Measurements from ENCODE around the gene PDLIM3. TPM values are rescaled to one million over a fixed set of nuclear protein-coding genes. Genes with fewer than 3 reads are reported as not detected.

PDLIM3 gene
- total and polyA plus RNA-seq, 2 of the 4 experiments (the other 2 are of a cell fraction) = 6.4 to 11.7 TPM

DNA sequence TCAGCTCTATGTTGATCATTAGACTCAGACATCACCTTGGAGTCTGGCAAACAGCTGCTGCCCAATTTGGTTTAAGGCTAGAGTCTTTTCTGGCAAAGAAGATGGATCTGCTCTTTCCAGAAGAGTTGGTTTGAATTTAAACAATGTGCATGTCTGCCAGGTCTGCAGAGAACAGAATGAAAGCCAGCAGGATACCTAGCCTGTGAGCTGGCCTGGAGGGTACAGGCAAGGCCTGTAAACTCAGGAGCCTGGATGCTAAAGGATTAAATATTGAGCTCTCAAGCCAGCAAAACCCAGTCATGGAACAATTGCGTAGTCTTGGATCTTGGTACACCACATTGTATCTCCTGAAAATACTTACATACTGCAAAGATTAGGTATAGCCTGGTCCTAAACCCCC, 15.6 kb upstream of the PDLIM3 start:
- CTCF ChIA-PET = no interaction called here
- no CpG with 5 or more reads among the region's 1 CpG for WGBS, 2 experiments (ENCODE audit: extremely low coverage in 2 of 2, insufficient read length in 1 of 2)
- dilution Hi-C loops (cut with HindIII; ENCODE audit: low sequenced_read_pairs, unreplicated experiment) = no loop called here

More for the DNA sequence above, 15.6 kb upstream of the PDLIM3 start:
- Histone ChIP-seq H2AK5ac (ENCODE audit: low read depth, low read length) (no peak overlapping the region), H3K9ac (ENCODE audit: low read depth, low read length) (no peak overlapping the region), H3K18ac (ENCODE audit: low read depth, low read length) (no peak overlapping the region), H2BK20ac (ENCODE audit: low read depth, low read length) (no peak overlapping the region), H4K8ac (ENCODE audit: low read depth in 2 of 2, low read length in 2 of 2) (no peak overlapping the region), H2BK5ac (ENCODE audit: low read depth, low read length, poor library complexity, severe bottlenecking) (no peak overlapping the region), H3K27me3 (ENCODE audit: control insufficient read depth, insufficient read depth, low read length) (peaks cover 9% of the 10 kb centered on the region), H3K14ac (replicated peaks; ENCODE audit: low read depth, low read length) (no peak overlapping the region), H2BK120ac (ENCODE audit: low read depth, low read length) (no peak overlapping the region), H4K91ac (ENCODE audit: insufficient read depth, low read depth, low read length) (no peak overlapping the region), H3K9me1 (ENCODE audit: insufficient read depth, low read length) (no peaks in the 10 kb centered on the region), H3K23ac (ENCODE audit: low read depth, low read length) (no peak overlapping the region), H3K79me1 (ENCODE audit: low read depth in 1 of 2, low read length in 2 of 2) (no peaks in the 10 kb centered on the region), H2AFZ (replicated peaks; ENCODE audit: low read length, poor library complexity) (no peak overlapping the region), H4K20me1 (ENCODE audit: insufficient read depth, low read length) (no peaks in the 10 kb centered on the region), H3K4me2 (ENCODE audit: low read depth, low read length) (no peak overlapping the region), H2BK15ac (ENCODE audit: low read depth, low read length) (no peak overlapping the region), H3K9me3 (ENCODE audit: control insufficient read depth, insufficient read depth, low read length) (no peaks in the 10 kb centered on the region), H3K4ac (ENCODE audit: low read depth, low read length) (no peak overlapping the region), H4K5ac (ENCODE audit: low read depth, low read length) (no peak overlapping the region), H3K27ac (ENCODE audit: insufficient read depth, low read length) (no peak overlapping the region), H3K36me3 (ENCODE audit: control insufficient read depth, insufficient read depth, low read length) (no peaks in the 10 kb centered on the region), H3K4me3 (ENCODE audit: insufficient read depth, low read depth, low read length) (no peak overlapping the region), H3K4me1 (ENCODE audit: control insufficient read depth, insufficient read depth, low read length) (no peaks in the 10 kb centered on the region), H3K56ac (ENCODE audit: extremely low read depth, insufficient read depth, low read length) (no peak overlapping the region), H2AK9ac (replicated peaks; ENCODE audit: low read depth, low read length, poor library complexity) (no peak overlapping the region)
- TF ChIP-seq RAD21 (IDR thresholded peaks at IDR 0.05; ENCODE audit: low read length) = no peak
- TF ChIP-seq SMC3 (IDR thresholded peaks at IDR 0.05; ENCODE audit: low read depth, low read length) = no peak
- TF ChIP-seq BHLHE40 (IDR thresholded peaks at IDR 0.05; ENCODE audit: low read depth, low read length) = no peak
- TF ChIP-seq CEBPB (IDR thresholded peaks at IDR 0.05; ENCODE audit: low read depth, low read length) = no peak
- TF ChIP-seq MAZ (IDR thresholded peaks at IDR 0.05; ENCODE audit: borderline replicate concordance, low read depth, low read length) = no peak
- TF ChIP-seq, protein P1, sequence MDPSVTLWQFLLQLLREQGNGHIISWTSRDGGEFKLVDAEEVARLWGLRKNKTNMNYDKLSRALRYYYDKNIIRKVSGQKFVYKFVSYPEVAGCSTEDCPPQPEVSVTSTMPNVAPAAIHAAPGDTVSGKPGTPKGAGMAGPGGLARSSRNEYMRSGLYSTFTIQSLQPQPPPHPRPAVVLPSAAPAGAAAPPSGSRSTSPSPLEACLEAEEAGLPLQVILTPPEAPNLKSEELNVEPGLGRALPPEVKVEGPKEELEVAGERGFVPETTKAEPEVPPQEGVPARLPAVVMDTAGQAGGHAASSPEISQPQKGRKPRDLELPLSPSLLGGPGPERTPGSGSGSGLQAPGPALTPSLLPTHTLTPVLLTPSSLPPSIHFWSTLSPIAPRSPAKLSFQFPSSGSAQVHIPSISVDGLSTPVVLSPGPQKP (IDR thresholded peaks at IDR 0.05; ENCODE audit: borderline replicate concordance, low read depth, low read length) = no peak
- no peak for TF ChIP-seq FOS (IDR thresholded peaks at IDR 0.05; ENCODE audit: low read depth, low read length)
- TF ChIP-seq, protein P2, sequence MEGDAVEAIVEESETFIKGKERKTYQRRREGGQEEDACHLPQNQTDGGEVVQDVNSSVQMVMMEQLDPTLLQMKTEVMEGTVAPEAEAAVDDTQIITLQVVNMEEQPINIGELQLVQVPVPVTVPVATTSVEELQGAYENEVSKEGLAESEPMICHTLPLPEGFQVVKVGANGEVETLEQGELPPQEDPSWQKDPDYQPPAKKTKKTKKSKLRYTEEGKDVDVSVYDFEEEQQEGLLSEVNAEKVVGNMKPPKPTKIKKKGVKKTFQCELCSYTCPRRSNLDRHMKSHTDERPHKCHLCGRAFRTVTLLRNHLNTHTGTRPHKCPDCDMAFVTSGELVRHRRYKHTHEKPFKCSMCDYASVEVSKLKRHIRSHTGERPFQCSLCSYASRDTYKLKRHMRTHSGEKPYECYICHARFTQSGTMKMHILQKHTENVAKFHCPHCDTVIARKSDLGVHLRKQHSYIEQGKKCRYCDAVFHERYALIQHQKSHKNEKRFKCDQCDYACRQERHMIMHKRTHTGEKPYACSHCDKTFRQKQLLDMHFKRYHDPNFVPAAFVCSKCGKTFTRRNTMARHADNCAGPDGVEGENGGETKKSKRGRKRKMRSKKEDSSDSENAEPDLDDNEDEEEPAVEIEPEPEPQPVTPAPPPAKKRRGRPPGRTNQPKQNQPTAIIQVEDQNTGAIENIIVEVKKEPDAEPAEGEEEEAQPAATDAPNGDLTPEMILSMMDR (conservative IDR thresholded peaks at IDR 0.05; ENCODE audit: low read depth, low read length) = no peak
- no peak for TF ChIP-seq NFE2L2 (IDR thresholded peaks at IDR 0.05; ENCODE audit: low read depth, low read length)
- TF ChIP-seq MXI1 (IDR thresholded peaks at IDR 0.05; ENCODE audit: borderline replicate concordance, low read depth, low read length) = no peak
- no peak for TF ChIP-seq RCOR1 (IDR thresholded peaks at IDR 0.05; ENCODE audit: insufficient replicate concordance, low read length)
- intact Hi-C loops (cut with micrococcal nuclease) = no loop called here
- no TSS peak for BruUV-seq (replicated peaks)
- POLR2A ChIA-PET (ENCODE audit: unreplicated experiment) = no interaction called here
- ATAC-seq (ENCODE audit: low read depth) (no peak), DNase-seq (no peak)
- in situ Hi-C loops (cut with MboI; ENCODE audit: low sequenced_read_pairs) = no loop called here

Measured in IMR-90 (cell line).